Urinary bladder (tissue), 4 donors: ENCODE results near the gene CHM. TPM values are rescaled to one million over a fixed set of nuclear protein-coding genes. Genes with fewer than 3 reads are reported as not detected.

Experiments
- DNase-seq: peaks from one replicate; pipeline ENCODE4 v3.0.0-alpha.2; 2015; ENCODE audit errors: extremely low spot score
- H3K27ac ChIP-seq: one replicate; pipeline ENCODE4 v1.5.1; 2013; ENCODE audit warnings: low read depth, mild to moderate bottlenecking, moderate library complexity
- H3K36me3 ChIP-seq: one replicate; pipeline ENCODE4 v1.6.1; 2013; ENCODE audit warnings: mild to moderate bottlenecking, moderate library complexity; ENCODE audit not compliant: insufficient read depth
- H3K4me1 ChIP-seq: one replicate; pipeline ENCODE4 v1.6.1; 2013; ENCODE audit warnings: mild to moderate bottlenecking, moderate library complexity; ENCODE audit not compliant: insufficient read depth
- H3K4me3 ChIP-seq: one replicate; pipeline ENCODE4 v1.5.1; 2013; ENCODE audit warnings: low read depth, low read length
- WGBS: extraction: QIAGEN DNeasy Blood & Tissue Kit; methylation state at CpG from one replicate; pipeline ENCODE4 v1.1.7; 2013; 5-methylcytosine and 5-hydroxymethylcytosine counted together
- polyA plus RNA-seq: library from polyadenylated mRNA; stranded (reverse); fragments of 200-250 nt; gene quantifications from one replicate; pipeline ENCODE4 v1.2.3, GENCODE V29; 2013
- total RNA-seq: library from RNA; depleted of rRNA; stranded (reverse); fragments of >200 nt; gene quantifications from one replicate; pipeline ENCODE4 v1.2.3, GENCODE V29; 2014
- donor health status: healthy with polysubstance abuse.
- donor health status: healthy.

The CHM gene, protein sequence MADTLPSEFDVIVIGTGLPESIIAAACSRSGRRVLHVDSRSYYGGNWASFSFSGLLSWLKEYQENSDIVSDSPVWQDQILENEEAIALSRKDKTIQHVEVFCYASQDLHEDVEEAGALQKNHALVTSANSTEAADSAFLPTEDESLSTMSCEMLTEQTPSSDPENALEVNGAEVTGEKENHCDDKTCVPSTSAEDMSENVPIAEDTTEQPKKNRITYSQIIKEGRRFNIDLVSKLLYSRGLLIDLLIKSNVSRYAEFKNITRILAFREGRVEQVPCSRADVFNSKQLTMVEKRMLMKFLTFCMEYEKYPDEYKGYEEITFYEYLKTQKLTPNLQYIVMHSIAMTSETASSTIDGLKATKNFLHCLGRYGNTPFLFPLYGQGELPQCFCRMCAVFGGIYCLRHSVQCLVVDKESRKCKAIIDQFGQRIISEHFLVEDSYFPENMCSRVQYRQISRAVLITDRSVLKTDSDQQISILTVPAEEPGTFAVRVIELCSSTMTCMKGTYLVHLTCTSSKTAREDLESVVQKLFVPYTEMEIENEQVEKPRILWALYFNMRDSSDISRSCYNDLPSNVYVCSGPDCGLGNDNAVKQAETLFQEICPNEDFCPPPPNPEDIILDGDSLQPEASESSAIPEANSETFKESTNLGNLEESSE
- 49.3 TPM for total RNA-seq
- 12.2 TPM for polyA plus RNA-seq

DNA sequence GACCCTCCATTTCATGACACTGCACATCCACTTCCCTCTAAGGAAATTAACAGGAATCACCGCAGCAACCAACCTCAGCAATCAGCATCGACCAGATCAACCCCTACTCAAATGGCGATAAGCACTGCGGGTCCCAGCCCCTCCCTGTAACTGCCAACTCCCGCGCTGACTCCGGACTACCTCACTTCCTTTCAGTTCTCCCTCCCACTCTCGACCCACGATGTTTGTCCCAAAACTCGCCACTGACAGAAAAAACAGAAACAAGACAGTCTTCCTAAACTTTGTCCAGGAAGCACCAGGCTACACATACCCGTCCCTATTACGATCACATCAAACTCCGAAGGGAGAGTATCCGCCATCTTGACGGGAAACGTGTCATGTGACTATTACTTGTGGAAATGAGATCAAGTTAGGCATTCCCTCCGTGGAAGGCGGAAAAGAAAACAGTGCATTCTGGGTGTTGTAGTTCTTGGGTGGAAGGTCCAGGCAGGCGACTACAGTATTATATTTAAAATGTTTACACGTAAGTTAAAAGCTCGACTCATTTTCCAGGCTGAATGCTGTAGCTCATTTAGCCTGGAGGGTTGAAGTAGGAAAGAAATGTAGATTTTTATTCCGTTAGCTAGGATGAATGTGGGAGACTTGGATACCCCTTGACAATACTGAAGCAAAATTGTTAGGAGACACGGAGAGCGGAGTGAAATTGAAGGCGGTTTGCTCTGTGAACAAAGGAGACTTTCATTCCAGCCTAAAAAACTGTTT is at the start of gene CHM:
Gene CHM (minus strand): TSS at position 385 of the 762 bp plus-strand sequence. CDS start 26 bp downstream, at position 359.
- peak within 1 kb of the TSS; percentile 83 for H3K27ac ChIP-seq
- peak; percentile 93 for DNase-seq
- H3K36me3 ChIP-seq = no peaks in the 10 kb centered on the region
- WGBS = 2% methylated on average over 25 of the region's 25 CpGs
- no peaks in the 10 kb centered on the region for H3K4me1 ChIP-seq
- peak within 1 kb of the TSS; percentile 59 for H3K4me3 ChIP-seq

DNA sequence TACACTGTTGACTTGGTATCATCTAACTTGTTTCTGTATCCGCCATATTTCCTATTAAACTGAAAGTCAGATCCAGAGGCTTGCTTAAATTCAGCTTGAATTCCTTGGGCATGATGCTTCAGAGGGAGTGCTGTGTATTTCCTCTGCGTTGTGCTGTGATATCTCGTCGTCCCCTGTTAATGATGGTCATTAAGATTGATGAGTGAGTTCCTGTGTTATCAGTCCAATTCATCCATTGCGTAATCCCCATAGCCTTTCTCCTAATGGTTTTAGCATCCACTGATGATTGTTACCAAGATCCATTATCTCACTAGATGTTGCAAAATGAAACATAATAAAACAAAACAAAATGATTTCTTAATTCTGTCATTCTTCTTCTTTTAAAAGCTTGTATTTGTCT is 31.3 kb upstream of the CHM start:
- WGBS = 42% methylated on average over 5 of the region's 5 CpGs
- no peak overlapping the region for H3K27ac ChIP-seq
- H3K4me3 ChIP-seq = no peak overlapping the region
- no peaks in the 10 kb centered on the region for H3K4me1 ChIP-seq
- DNase-seq = no peak
- no peaks in the 10 kb centered on the region for H3K36me3 ChIP-seq

DNA sequence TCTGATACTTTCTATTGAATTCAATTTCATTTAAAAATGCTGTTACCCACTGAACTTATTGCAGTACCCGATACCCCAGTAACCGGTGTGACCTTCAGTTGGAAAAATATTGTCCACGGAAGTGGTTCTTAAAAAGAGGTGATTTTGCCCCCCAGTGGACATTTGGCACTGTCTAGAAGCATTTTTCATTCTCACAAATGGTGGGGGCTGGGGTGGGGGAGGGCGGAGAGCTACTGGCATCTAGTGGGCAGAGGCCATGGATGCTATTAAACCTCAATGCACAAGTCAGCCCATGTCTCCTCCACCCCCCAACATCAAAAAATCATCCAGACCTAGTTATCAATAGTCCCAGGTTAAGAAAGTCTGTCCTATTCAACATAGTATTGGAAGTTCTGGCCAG is 19.6 kb upstream of the CHM start:
- DNase-seq = no peak
- Histone ChIP-seq H3K4me1 (no peaks in the 10 kb centered on the region), H3K27ac (no peak overlapping the region), H3K36me3 (no peaks in the 10 kb centered on the region), H3K4me3 (no peak overlapping the region)
- WGBS = 79% methylated on average over 4 of the region's 4 CpGs

- Histone ChIP-seq H3K4me1 (no peaks in the 10 kb centered on the region), H3K4me3 (no peak overlapping the region), H3K27ac (no peak overlapping the region), H3K36me3 (no peaks in the 10 kb centered on the region)
- 89% methylated on average over 3 of the region's 3 CpGs for WGBS
- no peak for DNase-seq
Measured at GRCh38 chrX:86061407-86061806, 14.0 kb upstream of the CHM start.

GRCh38 chrX:86051741-86052140 is 4.4 kb upstream of the CHM start:
- no peak for DNase-seq
- WGBS = 67% methylated on average over 2 of the region's 2 CpGs
- H3K4me3 ChIP-seq = no peak overlapping the region

DNA sequence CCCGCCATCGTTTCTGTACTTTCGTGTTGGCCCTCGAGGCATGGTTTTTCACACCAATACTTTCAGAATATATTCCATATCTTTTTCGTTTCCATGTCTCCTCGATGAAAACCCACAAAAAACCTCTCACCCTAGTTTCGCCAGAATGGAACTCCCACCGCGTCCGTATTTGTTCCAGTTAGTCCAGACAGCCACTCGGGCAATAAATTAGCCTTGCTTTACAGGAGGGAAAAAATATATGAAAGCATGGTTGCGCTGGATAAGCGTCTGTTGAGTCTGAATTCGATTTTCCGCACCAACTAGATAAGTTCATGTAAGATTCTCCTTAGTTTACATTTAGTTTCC is 550 bp upstream of the CHM start:
- WGBS = 35% methylated on average over 15 of the region's 15 CpGs
- no peak for DNase-seq
- peak overlapping the region; percentile 59 for H3K4me3 ChIP-seq
- no peak overlapping the region for H3K27ac ChIP-seq
- no peaks in the 10 kb centered on the region for H3K4me1 ChIP-seq
- H3K36me3 ChIP-seq = no peaks in the 10 kb centered on the region

More at GRCh38 chrX:86051741-86052140, 4.4 kb upstream of the CHM start:
- H3K36me3 ChIP-seq = no peaks in the 10 kb centered on the region
- no peaks in the 10 kb centered on the region for H3K4me1 ChIP-seq
- no peak overlapping the region for H3K27ac ChIP-seq

DNA sequence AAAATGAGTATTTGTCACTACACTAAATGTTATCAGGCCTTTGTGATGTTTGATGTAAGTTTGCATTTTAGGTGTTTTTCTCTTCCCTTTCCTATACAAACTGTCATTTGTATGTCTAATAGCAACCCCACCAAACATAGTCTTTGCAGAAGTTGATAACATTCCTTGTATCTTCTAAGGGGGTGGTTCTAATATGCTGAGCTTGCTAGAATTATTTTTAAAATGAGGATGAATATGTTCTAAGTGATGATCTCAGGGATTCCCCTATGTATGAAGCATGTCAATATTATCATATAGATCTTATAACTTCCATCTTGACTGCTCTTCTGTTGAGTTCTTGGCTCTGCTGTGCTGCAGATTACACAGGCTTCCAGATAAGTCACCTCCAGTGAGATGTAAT is 3.1 kb downstream of the CHM start:
- Histone ChIP-seq H3K36me3 (no peaks in the 10 kb centered on the region), H3K27ac (no peak overlapping the region), H3K4me3 (no peak overlapping the region), H3K4me1 (no peaks in the 10 kb centered on the region)
- DNase-seq = no peak

GRCh38 chrX:86039625-86040568 is 7.5 kb downstream of the CHM start:
- 87% methylated on average over 21 of the region's 21 CpGs for WGBS
- H3K36me3 ChIP-seq = no peaks in the 10 kb centered on the region
- no peak overlapping the region for H3K4me3 ChIP-seq
- no peak for DNase-seq
- no peaks in the 10 kb centered on the region for H3K4me1 ChIP-seq
- no peak overlapping the region for H3K27ac ChIP-seq

DNA sequence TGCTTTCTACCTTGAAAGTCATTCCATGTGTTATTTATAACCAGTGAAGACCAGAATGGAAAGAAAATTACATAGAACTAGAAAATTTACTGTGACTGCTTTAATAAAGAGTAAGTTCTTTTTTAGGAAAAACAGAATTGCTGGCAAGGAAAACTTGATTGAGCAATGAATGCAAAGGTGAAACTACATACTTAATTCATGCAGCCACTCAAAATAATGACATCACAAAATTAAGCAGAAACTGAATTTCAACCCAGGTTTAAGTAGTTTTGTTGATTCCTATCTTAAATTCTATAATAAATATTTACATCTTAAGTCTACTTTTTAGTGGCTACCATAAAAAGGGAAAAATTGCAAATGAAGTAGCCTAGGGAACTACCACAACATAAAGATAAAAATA is 14.0 kb downstream of the CHM start:
- Histone ChIP-seq H3K27ac (no peak overlapping the region), H3K4me1 (no peaks in the 10 kb centered on the region), H3K4me3 (no peak overlapping the region), H3K36me3 (no peaks in the 10 kb centered on the region)
- no peak for DNase-seq

GRCh38 chrX:86028681-86029080 is 18.7 kb downstream of the CHM start:
- DNase-seq = no peak
- Histone ChIP-seq H3K27ac (no peak overlapping the region), H3K4me1 (no peaks in the 10 kb centered on the region), H3K36me3 (no peaks in the 10 kb centered on the region), H3K4me3 (no peak overlapping the region)
- 47% methylated on average over 2 of the region's 2 CpGs for WGBS

DNA sequence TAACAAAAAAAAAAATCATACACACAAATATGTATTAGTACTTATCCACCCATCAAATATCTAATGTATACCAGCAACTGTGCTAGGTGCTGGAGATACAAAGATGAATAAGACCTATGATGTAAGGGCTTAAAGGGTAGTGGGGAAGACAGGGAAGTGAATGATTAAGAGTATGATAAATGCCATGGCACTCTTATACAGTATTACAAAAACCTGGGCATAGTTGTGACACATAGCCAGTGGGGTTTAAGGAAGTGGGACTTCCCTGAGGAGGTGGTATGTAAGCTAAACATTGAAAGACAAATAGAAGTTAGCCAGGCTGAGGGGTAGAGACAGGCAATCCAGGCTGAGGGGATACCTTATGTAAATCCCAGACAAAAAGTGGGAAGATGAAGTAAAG is 23.5 kb downstream of the CHM start:
- H3K4me1 ChIP-seq = no peaks in the 10 kb centered on the region
- no peak for DNase-seq
- H3K4me3 ChIP-seq = no peak overlapping the region

GRCh38 chrX:86021652-86022289 is 25.6 kb downstream of the CHM start:
- H3K27ac ChIP-seq = no peak overlapping the region
- no peak overlapping the region for H3K4me3 ChIP-seq
- no peak for DNase-seq
- no peaks in the 10 kb centered on the region for H3K4me1 ChIP-seq
- no peaks in the 10 kb centered on the region for H3K36me3 ChIP-seq

More for the DNA sequence above, 23.5 kb downstream of the CHM start:
- Histone ChIP-seq H3K27ac (no peak overlapping the region), H3K36me3 (no peaks in the 10 kb centered on the region)

GRCh38 chrX:86016139-86016538 is 31.2 kb downstream of the CHM start:
- no peak for DNase-seq
- H3K4me1 ChIP-seq = no peaks in the 10 kb centered on the region
- no peak overlapping the region for H3K4me3 ChIP-seq
- no peak overlapping the region for H3K27ac ChIP-seq
- H3K36me3 ChIP-seq = no peaks in the 10 kb centered on the region
- 93% methylated on average over 4 of the region's 4 CpGs for WGBS
